Thyroid gland (tissue), 4 donors: ENCODE measurements around the gene CRELD1. TPM values are rescaled to one million over a fixed set of nuclear protein-coding genes. Genes with fewer than 3 reads are reported as not detected.

Experiments used
- small RNA-seq: library from RNA; depleted of rRNA; stranded (forward); fragments of <200 nt; gene quantifications from one replicate; pipeline ENCODE3, GENCODE V24; 2016
- total RNA-seq, 4 donors: library from RNA; depleted of rRNA; stranded (reverse); fragments of >200 nt; gene quantifications; one replicate each; pipeline ENCODE4 v1.2.3, GENCODE V29; 2016

CRELD1 gene
- total RNA-seq, 4 donors from 2014 or later, result 57.3 to 192 (median 96.7) TPM

Small RNA genes lying within 50 kb of the gene (small RNA-seq; reads per million reads assigned to genes)
- gene RNU6-882P, result not detected

Other genes with a start within 250 kb of the CRELD1 start
- not detected for gene CPNE9, start 230.0 kb upstream of the CRELD1 start, total RNA-seq
- 10 to 100 TPM; 19.4 to 36.6 (median 20.3) TPM for gene BRPF1, start 202.1 kb upstream of the CRELD1 start, total RNA-seq
- 10 to 100 TPM; 23.7 to 46.6 (median 30.3) TPM for gene OGG1, start 183.9 kb upstream of the CRELD1 start, total RNA-seq
- gene CAMK1, start 163.9 kb upstream of the CRELD1 start, total RNA-seq, result 10 to 100 TPM; 32.1 to 44.8 (median 35.9) TPM
- gene TADA3, start 141.4 kb upstream of the CRELD1 start, total RNA-seq, result 10 to 100 TPM; 64.2 to 93.3 (median 83.3) TPM
- gene ARPC4, start 140.8 kb upstream of the CRELD1 start, total RNA-seq, result 100 to 1,000 TPM; 155 to 232 (median 187) TPM
- 10 to 100 TPM; 39.0 to 64.6 (median 56.9) TPM for gene TTLL3, start 123.6 kb upstream of the CRELD1 start, total RNA-seq
- gene RPUSD3, start 89.8 kb upstream of the CRELD1 start, total RNA-seq, result 10 to 100 TPM; 36.2 to 49.7 (median 37.5) TPM
- gene CIDEC, start 53.6 kb upstream of the CRELD1 start, total RNA-seq, result 1 to 10 TPM; 2.2 to 9.4 (median 3.0) TPM
- 10 to 100 TPM; 18.9 to 37.5 (median 32.7) TPM for gene JAGN1, start 43.2 kb upstream of the CRELD1 start, total RNA-seq
- 1 to 10 TPM; 3.7 to 8.1 (median 6.7) TPM for gene IL17RE, start 31.0 kb upstream of the CRELD1 start, total RNA-seq
- 10 to 100 TPM; 64.2 to 70.2 (median 68.0) TPM for gene IL17RC, start 16.7 kb upstream of the CRELD1 start, total RNA-seq
- gene PRRT3, start 18.6 kb downstream of the CRELD1 start, total RNA-seq, result 1 to 10 TPM; 2.8 to 8.5 (median 6.6) TPM
- 100 to 1,000 TPM in 2 of 4 donors, 10 to 100 TPM in 2; 53.1 to 160 (median 117) TPM for gene EMC3, start 53.0 kb downstream of the CRELD1 start, total RNA-seq
- gene FANCD2, start 92.6 kb downstream of the CRELD1 start, total RNA-seq, result 1 to 10 TPM; 2.0 to 7.9 (median 4.4) TPM
- not detected for gene FANCD2OS, start 174.4 kb downstream of the CRELD1 start, total RNA-seq
- gene BRK1, start 181.8 kb downstream of the CRELD1 start, total RNA-seq, result 100 to 1,000 TPM in 2 of 4 donors, 10 to 100 TPM in 2; 80.6 to 158 (median 108) TPM
- 10 to 100 TPM; 55.0 to 60.1 (median 58.5) TPM for gene VHL, start 207.9 kb downstream of the CRELD1 start, total RNA-seq
- gene IRAK2, start 231.1 kb downstream of the CRELD1 start, total RNA-seq, result 1 to 10 TPM; 5.0 to 9.1 (median 7.4) TPM